GM19468 (cell line): ENCODE measurements around the gene PXT1.

Experiments
- ATAC-seq: cut with Tn5 transposase; IDR thresholded peaks from one replicate; pipeline ENCODE4 v1.9.1; 2021; ENCODE audit warnings: mild to moderate bottlenecking, moderate library complexity, moderate number of reproducible peaks; ENCODE audit not compliant: unreplicated experiment; ENCODE audit errors: extremely low read depth

Gene PXT1

DNA sequence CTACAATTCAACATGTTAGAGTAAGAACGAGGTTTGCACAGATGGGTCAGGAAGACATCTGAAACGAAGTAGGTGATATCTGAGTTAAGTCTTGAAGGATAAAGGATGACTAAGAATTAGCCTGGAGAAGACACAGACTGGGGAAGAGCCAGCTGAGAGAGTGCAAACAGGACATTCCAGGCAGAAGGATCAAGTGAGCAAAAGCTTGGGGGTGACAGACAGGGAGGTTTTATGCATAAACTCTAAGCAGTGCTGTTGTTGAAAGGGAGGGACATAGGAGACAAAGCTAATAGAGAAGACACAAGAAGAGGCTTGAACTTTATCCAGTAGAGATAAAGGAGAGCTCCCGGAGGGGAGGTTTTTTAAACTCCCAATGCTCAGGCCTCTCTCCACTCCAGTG lies 40.2 kb downstream of the PXT1 start:
- ATAC-seq, result no peak

- no peak for ATAC-seq
Observed at GRCh38 chr6:36399970-36400369, 42.7 kb downstream of the PXT1 start.

- ATAC-seq, result no peak
Observed at GRCh38 chr6:36392621-36393020, 50.0 kb downstream of the PXT1 start.

GRCh38 chr6:36389353-36389752 lies 53.3 kb downstream of the PXT1 start:
- ATAC-seq, result no peak

GRCh38 chr6:36387440-36388303 lies 55.0 kb downstream of the PXT1 start, which contains the start of gene ETV7:
Gene ETV7 (minus strand): TSS chr6:36387669. CDS start chr6:36387541, 128 bp downstream.
- ATAC-seq, result no peak

DNA sequence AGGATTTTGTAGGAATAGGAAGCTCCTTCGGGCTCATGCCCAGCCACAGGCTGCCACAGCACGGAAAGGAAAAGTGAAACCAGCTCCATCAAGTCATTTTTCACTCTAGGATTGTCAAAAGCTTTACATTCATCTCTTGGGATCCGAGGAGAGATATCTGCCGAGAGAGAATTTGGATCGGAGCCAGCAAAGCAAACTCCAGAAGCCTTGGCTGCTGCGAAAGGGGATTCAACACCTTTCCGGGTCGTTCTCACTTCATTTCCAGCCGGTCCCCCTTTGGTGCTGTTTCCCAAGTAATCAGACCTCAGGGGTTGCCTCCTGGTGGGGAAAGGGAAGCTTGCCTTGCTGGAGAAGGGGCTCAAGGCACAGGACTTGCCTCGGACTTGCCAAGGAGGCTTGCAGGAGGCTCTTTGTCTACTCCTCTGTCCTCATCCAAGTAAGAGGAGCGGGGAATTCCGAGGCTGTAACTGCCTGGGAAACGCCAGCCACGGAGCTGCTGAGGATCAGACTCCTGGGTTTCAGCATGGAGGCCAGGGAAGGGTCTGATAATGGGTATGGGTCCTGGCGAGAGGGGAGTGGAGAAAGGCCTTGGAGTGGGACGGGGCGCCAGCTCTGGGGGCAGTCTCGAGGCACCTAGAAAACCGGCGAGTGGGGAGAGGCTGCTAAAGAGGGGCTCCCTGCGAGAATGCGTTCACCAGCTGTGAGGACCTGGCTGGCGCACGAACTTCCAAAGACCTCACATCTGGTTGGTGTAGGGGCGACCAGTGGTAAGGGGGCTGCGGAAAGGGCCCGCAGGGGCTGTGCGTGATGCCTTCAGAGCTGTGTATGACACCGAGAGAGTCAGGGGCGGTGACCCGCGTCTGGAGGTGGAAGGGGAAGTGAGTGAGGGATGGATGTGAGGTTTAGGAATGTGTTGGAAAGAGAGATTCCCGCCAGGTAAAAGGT lies 55.9 kb downstream of the PXT1 start:
- ATAC-seq, result no peak

- no peak for ATAC-seq
Observed at GRCh38 chr6:36384095-36384494, 58.6 kb downstream of the PXT1 start.

- ATAC-seq, result no peak
Observed at GRCh38 chr6:36383606-36384005, 59.0 kb downstream of the PXT1 start.

GRCh38 chr6:36382976-36383375 lies 59.7 kb downstream of the PXT1 start:
- ATAC-seq, result no peak

- no peak for ATAC-seq
Observed at GRCh38 chr6:36381502-36382389, 60.9 kb downstream of the PXT1 start.

GRCh38 chr6:36380166-36380565 lies 62.5 kb downstream of the PXT1 start:
- ATAC-seq, result no peak

GRCh38 chr6:36378936-36379335 lies 63.7 kb downstream of the PXT1 start:
- no peak for ATAC-seq

GRCh38 chr6:36378243-36378920 lies 64.3 kb downstream of the PXT1 start:
- no peak for ATAC-seq

DNA sequence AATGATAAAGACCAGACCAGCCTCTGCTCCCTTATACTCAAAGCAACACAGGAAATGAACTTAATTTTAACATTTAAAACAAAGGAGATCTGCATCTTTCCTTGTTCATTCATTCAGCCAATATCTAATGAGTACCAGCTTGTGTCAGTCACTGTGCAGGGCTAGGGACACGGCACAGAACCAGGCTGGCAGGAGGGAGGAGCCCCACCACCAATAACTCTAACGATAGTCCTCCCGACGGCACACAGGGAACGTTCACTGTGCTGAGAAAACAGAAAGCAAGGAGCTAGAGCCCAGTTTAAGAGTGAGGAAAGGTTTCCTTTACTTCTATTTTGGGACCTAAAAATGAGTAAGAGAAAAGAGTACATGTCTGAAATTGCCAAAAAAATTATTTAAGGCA lies 65.1 kb downstream of the PXT1 start:
- no peak for ATAC-seq

- no peak for ATAC-seq
Observed at GRCh38 chr6:36376742-36377141, 65.9 kb downstream of the PXT1 start.

GRCh38 chr6:36376183-36376582 lies 66.5 kb downstream of the PXT1 start:
- no peak for ATAC-seq

DNA sequence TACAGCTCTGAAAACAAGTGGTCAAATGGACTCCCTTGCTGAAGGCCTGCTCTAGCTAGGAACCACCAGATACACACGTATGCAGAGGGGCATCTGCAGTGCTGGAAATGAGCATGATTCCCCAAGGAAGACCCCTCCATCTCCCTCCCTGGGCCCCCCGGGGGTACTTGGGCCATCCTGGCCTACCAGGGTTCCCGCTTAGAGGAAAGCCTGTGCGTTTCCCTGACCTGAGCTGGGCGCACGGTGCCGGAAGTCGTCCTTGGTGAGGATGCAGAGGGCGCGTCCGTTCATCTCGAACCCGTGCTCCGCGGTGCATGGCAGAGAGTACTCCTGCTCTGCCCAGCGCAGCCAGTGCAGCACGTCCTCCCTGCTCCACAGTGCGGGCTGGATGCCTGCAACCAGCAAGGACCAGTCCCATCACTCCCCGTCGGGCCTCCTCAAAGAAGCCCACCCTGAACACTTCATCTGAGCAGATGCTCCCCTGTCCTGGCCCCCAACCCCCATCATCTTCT lies 67.0 kb downstream of the PXT1 start:
- no peak for ATAC-seq

- ATAC-seq, result no peak
Observed at GRCh38 chr6:36374972-36375371, 67.7 kb downstream of the PXT1 start.

GRCh38 chr6:36374194-36374593 lies 68.5 kb downstream of the PXT1 start:
- no peak for ATAC-seq
